Activated CD4-positive, alpha-beta T cell treated with anti-CD3 and anti-CD28 coated beads, Interleukin-2, amount 50 U/mL, for 48 hours (primary cell): ENCODE measurements around the gene KRT9.
"Not testable (repeated sequence)": the region's sequence is repeated elsewhere in the genome, so short reads cannot be mapped to it uniquely, and the experiment has no call there.

Experiments
- DNase-seq, 2 experiments: peaks; one replicate each; pipeline ENCODE4 v3.0.0-alpha.2; 2020

KRT9 gene

GRCh38 chr17:41600318-41600717 is 28.5 kb upstream of the KRT9 start:
- no peak for DNase-seq

DNA sequence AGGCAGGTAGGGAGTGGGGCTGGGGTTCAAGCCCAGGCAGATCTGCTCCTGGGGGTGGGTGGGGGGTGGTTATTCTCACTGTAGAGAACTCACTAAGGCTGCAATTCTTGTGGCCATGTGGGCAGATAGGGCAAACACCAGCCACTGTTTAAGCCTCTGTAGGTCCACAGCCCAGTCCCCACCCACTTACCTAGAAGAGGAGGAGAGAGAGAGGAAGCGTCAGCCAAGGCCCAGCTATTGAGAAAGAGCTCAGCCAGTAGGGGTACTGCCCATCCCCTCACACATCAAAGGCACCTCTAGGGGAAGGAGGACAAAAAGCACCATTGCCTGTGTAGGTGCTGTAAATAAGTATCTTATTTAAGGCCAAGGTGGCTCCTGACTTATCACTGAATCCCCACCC is 27.8 kb upstream of the KRT9 start:
- DNase-seq, result no peak

GRCh38 chr17:41595585-41595984 is 23.7 kb upstream of the KRT9 start:
- no peak for DNase-seq

DNA sequence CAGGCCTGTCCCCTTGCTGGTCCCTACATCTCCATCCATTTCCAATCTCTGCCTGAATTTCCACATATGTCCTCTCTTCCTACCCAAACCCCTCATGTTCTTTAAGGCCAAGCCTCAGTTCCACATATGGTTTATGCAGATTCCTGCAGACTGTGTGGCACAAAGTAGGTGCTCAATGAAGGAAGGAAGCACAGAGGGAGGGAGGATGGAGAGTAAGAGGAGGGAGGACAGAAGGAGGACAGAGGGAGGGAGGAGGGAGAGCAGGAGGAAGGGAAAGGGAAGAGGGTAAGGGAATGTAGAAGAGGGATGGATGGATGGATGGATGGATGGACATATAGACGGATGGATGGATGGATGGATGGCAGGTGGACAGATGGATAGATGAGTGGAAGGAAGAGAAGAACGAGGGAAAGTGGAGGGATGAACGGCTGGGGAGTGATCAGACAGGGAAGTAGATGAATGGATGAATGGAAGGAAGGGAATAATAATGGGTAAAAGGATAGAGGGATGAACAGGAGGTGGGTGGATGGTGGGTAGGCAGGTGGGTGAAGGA is 22.6 kb upstream of the KRT9 start:
- DNase-seq, result no peak

- no peak for DNase-seq
Observed at GRCh38 chr17:41593306-41593981, 21.6 kb upstream of the KRT9 start.

GRCh38 chr17:41592601-41593305 is 20.9 kb upstream of the KRT9 start:
- DNase-seq, result no peak

DNA sequence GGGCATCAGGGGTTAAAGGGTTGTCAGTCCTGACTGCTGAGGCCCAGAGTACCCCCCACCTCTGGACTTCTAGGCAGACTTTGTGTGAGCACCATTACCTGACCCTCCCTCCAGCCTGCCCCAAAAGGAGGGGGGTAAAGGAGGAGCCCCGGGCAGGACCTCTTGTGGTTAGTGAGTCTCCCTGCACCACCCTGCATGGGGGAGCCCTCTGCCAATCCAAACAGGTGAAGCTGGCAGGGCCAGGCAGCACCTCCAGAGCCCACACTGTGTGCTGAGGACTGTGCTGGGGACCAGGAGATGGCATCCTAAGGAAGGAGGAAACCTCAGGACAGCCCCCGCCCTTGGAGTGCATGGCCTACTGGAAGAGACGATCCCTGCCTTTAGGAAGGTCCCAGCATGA is 17.4 kb upstream of the KRT9 start:
- DNase-seq, result no peak

- DNase-seq, result no peak
Observed at GRCh38 chr17:41588126-41588810, 16.4 kb upstream of the KRT9 start.

- no peak for DNase-seq
Observed at GRCh38 chr17:41586863-41587495, 15.1 kb upstream of the KRT9 start, which contains the start of gene KRT14. TSS of gene KRT14 (minus strand) at chr17:41586895. CDS start at chr17:41586834, 61 bp downstream.

GRCh38 chr17:41585301-41586056 is 13.6 kb upstream of the KRT9 start:
- DNase-seq, result no peak

- not testable (repeated sequence) for DNase-seq
Observed at GRCh38 chr17:41584331-41584927, 12.6 kb upstream of the KRT9 start.

DNA sequence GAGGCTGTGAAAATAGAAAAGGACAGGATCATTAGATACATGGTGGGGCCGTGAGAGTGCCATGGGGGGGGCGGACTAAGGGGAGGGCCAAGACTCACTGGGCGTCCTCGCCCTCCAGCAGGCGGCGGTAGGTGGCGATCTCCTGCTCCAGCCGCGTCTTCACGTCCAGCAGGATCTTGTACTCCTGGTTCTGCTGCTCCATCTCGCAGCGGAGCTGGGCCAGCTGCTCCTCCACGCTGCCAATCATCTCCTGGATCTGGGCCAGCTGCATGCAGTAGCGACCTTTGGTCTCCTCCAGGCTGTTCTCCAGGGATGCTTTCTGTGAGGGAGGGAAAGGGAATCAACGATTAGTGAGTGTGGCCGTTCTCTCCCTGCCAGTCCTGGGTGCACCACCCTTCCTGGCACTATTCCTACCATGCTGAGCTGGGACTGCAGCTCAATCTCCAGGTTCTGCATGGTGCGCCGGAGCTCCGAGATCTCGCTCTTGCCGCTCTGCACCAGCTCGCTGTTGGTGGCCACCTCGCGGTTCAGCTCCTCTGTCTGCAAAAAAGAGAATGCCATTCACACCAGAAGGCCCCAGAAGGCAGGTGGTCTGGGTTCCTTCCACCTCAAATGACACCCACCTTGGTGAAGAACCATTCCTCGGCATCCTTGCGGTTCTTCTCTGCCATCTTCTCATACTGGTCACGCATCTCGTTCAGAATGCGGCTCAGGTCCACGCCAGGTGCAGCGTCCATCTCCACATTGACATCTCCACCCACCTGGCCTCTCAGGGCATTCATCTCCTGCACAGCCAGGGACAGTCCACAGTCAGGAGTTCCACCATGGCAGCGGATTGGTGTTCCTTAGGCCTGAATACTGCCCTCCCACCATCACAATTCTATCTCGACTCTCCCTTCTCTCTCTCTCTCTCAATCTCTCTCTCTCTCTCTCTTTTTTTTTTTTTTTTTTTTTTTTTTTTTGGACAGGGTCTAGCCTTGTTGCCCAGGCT is 11.6 kb upstream of the KRT9 start:
- no peak for DNase-seq

DNA sequence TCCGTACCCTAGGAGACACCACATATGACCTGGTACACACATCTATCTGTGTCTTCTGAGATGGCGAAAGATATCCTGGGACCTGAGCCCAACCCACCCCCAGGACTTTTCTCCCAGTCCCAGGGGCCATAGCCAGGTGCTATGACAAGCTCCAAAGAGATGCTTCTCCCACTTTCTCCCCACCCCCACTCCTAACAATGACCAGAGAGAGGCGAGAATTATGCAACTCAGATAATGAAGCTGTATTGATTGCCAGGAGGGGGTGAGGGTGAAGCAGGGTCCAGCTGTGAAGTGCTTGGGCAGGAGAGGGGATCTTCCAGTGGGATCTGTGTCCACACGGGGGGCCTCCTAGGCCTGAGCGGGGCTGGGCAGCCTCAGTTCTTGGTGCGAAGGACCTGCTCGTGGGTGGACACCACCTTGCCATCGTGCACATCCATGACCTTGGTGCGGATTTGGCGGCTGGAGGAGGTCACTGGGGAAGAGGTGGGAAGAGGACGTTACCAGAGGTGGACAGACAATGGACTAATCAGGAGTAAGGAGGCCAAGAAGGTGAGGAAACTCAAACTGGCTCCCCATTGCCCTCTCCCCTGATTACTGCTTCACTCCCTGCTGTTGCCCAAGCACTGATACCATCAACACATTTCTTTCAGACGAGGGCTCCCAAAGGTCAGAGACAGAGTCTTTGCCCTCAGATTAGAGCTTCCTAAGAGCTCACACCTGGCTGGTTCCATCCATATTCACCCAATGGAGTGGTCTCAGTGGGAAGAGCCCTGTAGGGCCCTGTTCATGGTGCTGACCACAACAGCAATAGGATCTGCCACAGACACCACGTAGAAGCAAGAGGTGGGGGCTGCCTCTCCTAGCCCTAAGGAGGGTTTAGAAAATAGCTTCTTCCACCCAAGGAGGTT is 10.5 kb upstream of the KRT9 start:
- DNase-seq, result not testable (repeated sequence)

DNA sequence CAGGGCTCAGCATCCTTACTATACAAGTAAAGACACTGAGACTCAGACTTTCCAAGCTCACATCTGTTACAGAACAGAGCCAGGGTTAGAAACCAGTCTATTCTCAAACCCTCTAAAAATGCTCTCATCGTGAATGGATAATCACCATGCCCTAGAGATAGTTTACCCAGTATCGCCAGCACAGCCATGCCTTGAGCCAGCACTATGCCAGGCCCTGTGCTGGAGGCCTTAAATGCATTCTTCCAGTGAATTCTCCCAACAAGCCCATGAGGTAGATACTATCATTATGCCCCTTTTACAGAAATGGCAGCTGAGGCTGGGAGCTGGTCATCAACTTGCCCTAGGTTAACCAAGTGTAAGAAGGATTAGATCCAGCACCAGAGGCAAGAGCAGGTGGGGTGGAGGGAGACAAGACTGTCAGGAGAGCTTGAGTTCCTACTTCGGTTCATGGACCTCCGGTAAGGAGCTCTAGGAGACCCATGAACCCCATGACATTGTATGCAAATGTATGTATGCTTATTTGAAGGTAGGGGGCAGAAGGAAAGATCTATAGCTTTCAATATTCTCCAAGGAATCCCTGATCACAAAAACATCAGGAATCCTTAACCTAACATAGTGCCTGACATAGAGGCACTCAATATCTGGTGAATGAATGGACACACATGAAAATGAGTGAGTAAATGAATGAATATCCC is 9.7 kb upstream of the KRT9 start:
- DNase-seq, result no peak

- DNase-seq, result no peak
Observed at GRCh38 chr17:41580687-41581365, 9.0 kb upstream of the KRT9 start.

DNA sequence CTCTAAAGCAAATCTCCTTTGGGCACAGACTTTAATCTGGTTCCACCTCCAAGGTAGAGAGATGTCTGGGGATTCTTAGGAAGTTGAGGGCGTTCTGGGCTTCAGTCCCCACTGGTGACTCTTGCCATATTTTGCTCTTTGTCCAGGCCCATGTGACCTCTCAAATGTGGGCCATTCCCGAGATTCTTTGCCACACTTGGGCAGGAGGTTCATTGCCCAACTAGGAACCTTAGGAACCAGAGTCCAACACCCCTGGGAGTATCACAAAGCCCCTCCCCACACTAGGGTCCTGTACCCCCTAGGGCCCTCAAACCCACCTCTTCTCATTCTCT is 8.4 kb upstream of the KRT9 start:
- DNase-seq, result no peak

DNA sequence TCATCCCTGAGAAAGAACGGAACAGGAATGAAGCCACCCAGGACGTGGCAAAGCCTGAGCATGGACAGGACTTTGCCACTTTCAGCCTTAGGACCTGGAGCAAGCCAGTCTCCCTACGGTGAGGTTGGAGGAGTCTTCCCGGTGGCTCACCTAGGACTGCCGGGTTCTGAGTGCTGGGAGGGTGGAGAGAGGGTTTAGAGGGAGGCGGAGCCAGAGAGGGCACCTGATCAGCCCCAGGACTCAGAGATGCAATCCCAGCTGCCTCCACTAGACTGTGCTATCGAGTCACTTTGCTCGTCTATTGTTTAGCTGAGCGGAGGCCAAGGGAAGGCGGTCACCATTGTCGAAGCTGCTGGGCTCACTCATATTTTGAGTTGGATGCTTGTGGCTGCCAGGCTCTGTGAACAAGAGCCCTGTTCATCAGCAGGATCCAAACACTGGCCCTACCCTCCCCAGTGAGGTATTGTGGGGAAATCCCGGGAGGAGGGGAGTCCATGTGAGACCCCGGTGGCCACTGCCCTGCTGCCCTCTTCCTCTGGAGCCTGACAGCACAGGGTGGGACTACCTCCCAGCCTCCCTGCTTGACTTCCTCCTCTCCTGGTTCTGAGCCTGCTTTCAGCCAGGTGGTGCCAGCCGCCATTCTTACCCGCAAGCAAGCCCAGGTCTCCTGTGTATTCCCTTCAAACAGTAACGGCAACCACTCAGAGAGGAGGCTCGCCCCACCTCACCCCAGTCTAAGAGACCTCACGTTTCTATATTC is 7.8 kb upstream of the KRT9 start:
- DNase-seq, result peak; percentile 86 to 88

DNA sequence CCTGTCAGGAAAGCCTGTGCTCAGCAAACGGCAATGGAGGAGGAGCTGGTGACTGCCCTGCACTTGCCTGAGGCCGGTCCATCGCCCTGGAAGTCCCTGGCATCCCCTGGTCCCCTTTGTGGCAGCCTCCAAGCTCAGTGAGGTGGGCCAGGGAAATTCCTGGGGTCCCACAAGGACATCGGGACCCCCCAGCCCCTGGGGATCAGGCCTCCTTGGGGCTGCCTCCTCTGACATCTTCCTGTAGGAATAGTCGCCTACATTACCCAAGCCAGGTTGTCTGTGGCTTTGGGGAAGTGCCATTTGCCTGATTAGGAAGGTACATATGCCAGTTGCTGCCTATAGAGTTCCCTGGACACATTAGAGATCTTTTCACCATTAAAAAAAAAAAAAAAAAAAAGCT is 7.1 kb upstream of the KRT9 start:
- DNase-seq, result no peak
